Measurements from ENCODE around the gene FBXW7. TPM values are rescaled to one million over a fixed set of nuclear protein-coding genes. Genes with fewer than 3 reads are reported as not detected.

The FBXW7 gene
- total and polyA plus RNA-seq, 2 of the 8 experiments (the other 6 are each of a cell fraction or from before 2014, with no cell fraction given), result 6.0 to 26.7 TPM

DNA sequence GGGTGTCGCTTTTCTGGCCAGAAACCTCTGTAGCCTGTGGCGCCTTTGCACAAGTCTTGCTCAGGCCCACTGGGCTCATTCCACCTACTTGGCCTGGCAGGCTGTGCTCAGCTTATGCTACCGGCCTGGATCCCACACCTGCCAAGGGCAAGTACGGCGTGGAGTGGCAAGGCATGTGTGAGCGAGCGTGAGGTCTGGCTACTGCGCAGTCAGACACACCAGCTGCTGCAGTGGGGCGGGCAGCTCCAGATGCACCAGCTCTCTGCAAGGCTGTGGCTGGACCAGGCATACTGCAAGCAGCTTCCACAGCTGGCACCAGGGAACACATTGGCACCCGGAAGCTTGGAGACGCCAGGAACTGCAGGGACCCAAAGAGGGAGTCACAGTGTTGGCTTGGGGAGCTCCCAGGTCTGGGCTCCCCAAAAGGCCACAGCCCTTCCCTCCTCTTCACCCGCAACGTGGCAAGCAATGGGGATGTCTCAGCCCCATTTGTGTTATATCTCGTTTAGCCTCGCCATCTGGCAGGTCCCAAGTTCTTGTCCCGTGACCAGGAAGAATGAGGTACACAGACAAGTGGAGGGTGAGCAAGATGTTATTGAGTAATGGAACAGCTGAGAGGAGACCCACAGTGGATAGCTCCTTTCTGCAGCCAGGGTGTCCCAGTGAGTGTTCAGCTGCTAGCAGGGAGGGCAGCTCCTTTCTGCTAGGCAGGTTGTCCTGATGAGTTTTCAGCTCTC lies 3.8 kb upstream of the FBXW7 start:
- Histone ChIP-seq H4K91ac (replicated peaks; ENCODE audit: insufficient read length, low read length) (no peak overlapping the region), H2AFZ (ENCODE audit: low read length) (no peak overlapping the region), H3K9me3 (ENCODE audit: insufficient read depth in 2 of 2, low read depth in 1 of 2, low read length in 1 of 2) (no peaks in the 10 kb centered on the region), H3K4me3 (ENCODE audit: extremely low read depth in 1 of 4, insufficient read depth in 2 of 4, low read depth in 3 of 4, low read length in 4 of 4) (no peak overlapping the region), H4K20me1 (replicated peaks in 1 of 2; ENCODE audit: control insufficient read depth in 1 of 2, insufficient read depth in 2 of 2, low read length in 2 of 2) (peaks cover 5 to 8% of the 10 kb centered on the region in 2 experiments), H3K4me1 (replicated peaks in 1 of 4; ENCODE audit: control insufficient read depth in 3 of 4, insufficient read depth in 4 of 4, low read length in 3 of 4) (peaks cover 0 to 18% (median 6%) of the 10 kb centered on the region in 4 experiments; a peak in 4 of 7 replicates), H3K18ac (ENCODE audit: extremely low read depth, low read length) (no peak overlapping the region), H3K4ac (replicated peaks; ENCODE audit: insufficient read length, low read depth, low read length) (no peak overlapping the region), H2BK20ac (ENCODE audit: low read length) (no peak overlapping the region), H2BK5ac (ENCODE audit: low read depth, low read length) (no peak overlapping the region), H3K56ac (replicated peaks; ENCODE audit: insufficient read length, low read depth, low read length) (no peak overlapping the region), H2BK12ac (ENCODE audit: low read depth, low read length) (no peak overlapping the region), H3K79me2 (ENCODE audit: control insufficient read depth in 1 of 2, insufficient read depth in 2 of 2, low read length in 2 of 2) (peaks cover 4 to 34% of the 10 kb centered on the region in 2 experiments; a peak in 3 of 4 replicates), H3K36me3 (ENCODE audit: control insufficient read depth in 2 of 4, insufficient read depth in 4 of 4, low read length in 3 of 4) (peaks cover 0 to 4% (median 0%) of the 10 kb centered on the region in 4 experiments; a peak in 1 of 8 replicates), H3K27me3 (replicated peaks in 1 of 4; ENCODE audit: control insufficient read depth in 3 of 4, extremely low read depth in 1 of 4, insufficient read depth in 3 of 4, low read length in 3 of 4) (no peaks in the 10 kb centered on the region), H3K79me1 (ENCODE audit: low read depth, low read length) (peaks cover 6% of the 10 kb centered on the region), H3K27ac (ENCODE audit: low read depth, low read length) (no peak overlapping the region), H3K23me2 (ENCODE audit: low read depth, low read length) (no peaks in the 10 kb centered on the region; the same call in 1 of the 2 replicates), H4K5ac (ENCODE audit: insufficient read length, low read depth, low read length) (no peak overlapping the region), H3K9ac (replicated peaks in 1 of 4; ENCODE audit: extremely low read depth in 1 of 4, low read depth in 3 of 4, low read length in 3 of 4) (no peak overlapping the region), H2BK15ac (ENCODE audit: low read length) (no peak overlapping the region), H4K8ac (ENCODE audit: extremely low read depth, insufficient read depth, low read length) (no peak overlapping the region), H3K4me2 (ENCODE audit: insufficient read depth in 1 of 2, low read depth in 2 of 2, low read length in 2 of 2) (peak overlapping the region in 1 of 2 experiments; percentile 45; a peak in 2 of 4 replicates), H2AK5ac (ENCODE audit: low read depth, low read length) (no peak overlapping the region), H3K14ac (ENCODE audit: insufficient read length) (no peak overlapping the region), H3K23ac (ENCODE audit: insufficient read length) (no peak overlapping the region), H2BK120ac (replicated peaks; ENCODE audit: low read depth, low read length) (no peak overlapping the region)
- ChIA-PET POLR2A (ENCODE audit: partially characterized antibody) (interaction anchor here (0.9 kb wide), 1 partner anchor 11 kb away, joined by 3 read pairs; no protein-coding TSS in a partner anchor), CTCF (ENCODE audit: partially characterized antibody) (interaction anchor here (0.6 to 1.8 kb wide), 9 partner anchors 14 to 138 kb away, joined by 3 to 6 read pairs (median 4); no protein-coding TSS in a partner anchor)
- 91% methylated on average over 16 of the region's 16 CpGs; no CpG with 5 or more reads in 1 of the 2 experiments for WGBS, 2 experiments (ENCODE audit: extremely low coverage in 1 of 2, insufficient coverage in 1 of 2, insufficient read length in 1 of 2, insufficient replicate concordance in 2 of 2, low coverage in 1 of 2, low lambda C conversion rate in 2 of 2, missing lambda C conversion rate in 1 of 2)
- FAIRE-seq (no peak), DNase-seq (ENCODE audit: low read depth in 1 of 2, low spot score in 2 of 2) (no peak)
- peak in 1 of 2 experiments; percentile 9; a peak in 1 of 3 replicates for TF ChIP-seq POLR2A (IDR thresholded peaks at IDR 0.05; ENCODE audit: control extremely low read depth in 1 of 2, low read depth in 2 of 2, low read length in 2 of 2)
